K562 (cell line): Measurements from ENCODE around the gene LRRC8C. TPM values are rescaled to one million over a fixed set of nuclear protein-coding genes. Genes with fewer than 3 reads are reported as not detected.
A peak's percentile ranks its signal among the peaks of the same experiment; 100 is the strongest.

ENCODE experiments used
- CHD2 ChIP-seq: IDR thresholded peaks from 2 replicates; pipeline ENCODE4 v1.6.1; 2011; ENCODE audit warnings: low read depth, low read length
- EWSR1 ChIP-seq: fragments of 450-650 bp; IDR thresholded peaks from 2 replicates; pipeline ENCODE4 v1.6.1; 2018; ENCODE audit warnings: borderline replicate concordance, mild to moderate bottlenecking, low read depth, moderate library complexity; ENCODE audit not compliant: partially characterized antibody
- FOSL1 ChIP-seq: fragments of 200-800 bp; sonication (Bioruptor generic); conservative IDR thresholded peaks from 2 replicates; pipeline ENCODE4 v1.6.1; 2016; ENCODE audit warnings: missing genetic modification characterization, missing compliant biosample characterization
- HEY1 ChIP-seq: fragments of 250-450 bp; sonication (Bioruptor Pico); IDR thresholded peaks from 2 replicates; pipeline ENCODE4 v1.5.0; 2020; ENCODE audit warnings: mild to moderate bottlenecking, moderate library complexity, borderline replicate concordance
- KAT8 ChIP-seq: fragments of 450-650 bp; IDR thresholded peaks from 2 replicates; pipeline ENCODE4 v1.6.1; 2016; ENCODE audit warnings: low read depth, mild to moderate bottlenecking
- KLF13 ChIP-seq: fragments of 450-650 bp; IDR thresholded peaks from 2 replicates; pipeline ENCODE4 v1.6.1; 2016; ENCODE audit warnings: missing genetic modification characterization, low read depth, mild to moderate bottlenecking, missing compliant biosample characterization, moderate library complexity, borderline replicate concordance
- RBM34 ChIP-seq: fragments of 200-400 bp; formaldehyde crosslinking; IDR thresholded peaks from 2 replicates; pipeline ENCODE4 v1.6.1; 2018; ENCODE audit warnings: low read length, borderline replicate concordance; ENCODE audit not compliant: insufficient read depth
- SAFB ChIP-seq: fragments of 200-400 bp; formaldehyde crosslinking; IDR thresholded peaks from 2 replicates; pipeline ENCODE4 v1.6.1; 2017; ENCODE audit warnings: low read depth, low read length, borderline replicate concordance
- SMARCA4 ChIP-seq: fragments of 450-650 bp; IDR thresholded peaks from 2 replicates; pipeline ENCODE4 v1.6.1; 2016
- TCF3 ChIP-seq: sonication (generic); formaldehyde crosslinking; IDR thresholded peaks from 2 replicates; pipeline ENCODE4 v1.4.0; 2020; ENCODE audit warnings: mild to moderate bottlenecking, missing genetic modification reagents
- U2AF2 ChIP-seq: fragments of 200-400 bp; formaldehyde crosslinking; optimal IDR thresholded peaks from 2 replicates; pipeline ENCODE3; 2017; ENCODE audit warnings: low read depth, mild to moderate bottlenecking, low read length
- ZBTB17 ChIP-seq: fragments of 450-650 bp; formaldehyde crosslinking; IDR thresholded peaks from 2 replicates; pipeline ENCODE4 v1.4.0; 2020; ENCODE audit warnings: mild to moderate bottlenecking
- ZC3H4 ChIP-seq: sonication (generic); formaldehyde crosslinking; IDR thresholded peaks from 2 replicates; pipeline ENCODE4 v1.9.0; 2021; ENCODE audit warnings: missing genetic modification reagents, borderline replicate concordance
- ZFX ChIP-seq: sonication (generic); formaldehyde crosslinking; IDR thresholded peaks from 2 replicates; pipeline ENCODE4 v1.8.0; 2022; ENCODE audit warnings: mild to moderate bottlenecking, missing genetic modification reagents, moderate library complexity
- ZNF146 ChIP-seq: IDR thresholded peaks from one replicate; pipeline ENCODE4 v1.6.1; 2018; ENCODE audit warnings: missing compliant biosample characterization; ENCODE audit not compliant: unreplicated experiment
- ZNF507 ChIP-seq: conservative IDR thresholded peaks from 2 replicates; pipeline ENCODE4 v1.6.1; 2017; ENCODE audit warnings: missing genetic modification characterization, missing compliant biosample characterization
- ZNF668 ChIP-seq: fragments of 250-450 bp; sonication (Bioruptor Pico); IDR thresholded peaks from 2 replicates; pipeline ENCODE4 v1.8.0; 2022; ENCODE audit warnings: mild to moderate bottlenecking, inconsistent platforms
- ZNF76 ChIP-seq: fragments of 250-450 bp; sonication (Bioruptor Pico); IDR thresholded peaks from 2 replicates; pipeline ENCODE4 v1.4.0; 2020; ENCODE audit warnings: mild to moderate bottlenecking, moderate library complexity, borderline replicate concordance
- polyA plus RNA-seq, 8 experiments: library from polyadenylated mRNA; depleted of rRNA in 4 of 8; stranded (reverse) in 5 of 8; unstranded in 3 of 8; fragments of >200 nt; fragmentation: Nextera tagmentation in 2 of 8; fragmentation: Illumina TruSeq in 1 of 8; extraction: Ambion mirVana in 2 of 8; extraction: Trizol in 1 of 8; gene quantifications; 2 replicates each; pipeline versions ENCODE4 v1.2.1 to v1.2.3, GENCODE V29; 2011 to 2014; ENCODE audit warnings: inconsistent platforms in 1 of 8, missing spikeins in 1 of 8
- total RNA-seq, 7 experiments: library from RNA; depleted of rRNA in 6 of 7; stranded (reverse); fragments of >200 nt in 6 of 7; fragmentation: Illumina TruSeq in 2 of 7; extraction: Trizol in 2 of 7; gene quantifications; 2 replicates each; pipeline versions ENCODE4 v1.2.1 to v1.2.3, GENCODE V29; 2011 to 2021; ENCODE audit warnings: low replicate concordance in 1 of 7
- TF ChIP-seq, protein P1 (sequence below), 2 experiments: fragments of 450-650 bp in 1 of 2; sonication (generic) in 1 of 2; formaldehyde crosslinking in 1 of 2; IDR thresholded peaks in 1 of 2; conservative IDR thresholded peaks in 1 of 2; 2 replicates each; pipeline versions ENCODE4 v1.6.1 to v1.8.1; 2016 to 2023; ENCODE audit warnings: mild to moderate bottlenecking in 2 of 2, moderate library complexity in 2 of 2, inconsistent platforms in 1 of 2, missing genetic modification reagents in 1 of 2
- TF ChIP-seq, protein P2 (sequence below), 2 experiments: fragments of 450-650 bp in 1 of 2; IDR thresholded peaks; 2 replicates each; pipeline ENCODE4 v1.6.1; 2011 to 2017; ENCODE audit warnings: low read depth in 2 of 2, antibody characterized with exemption in 1 of 2, borderline replicate concordance in 1 of 2, low read length in 1 of 2, mild to moderate bottlenecking in 1 of 2, mixed read lengths in 1 of 2; ENCODE audit not compliant: control insufficient read depth in 1 of 2
- TF ChIP-seq, protein P3 (sequence below): sonication (generic); formaldehyde crosslinking; IDR thresholded peaks from 2 replicates; pipeline ENCODE4 v1.9.0; 2022; ENCODE audit warnings: mild to moderate bottlenecking, missing genetic modification reagents
- TF ChIP-seq, protein P4 (sequence below): sonication (generic); IDR thresholded peaks from 2 replicates; pipeline ENCODE4 v1.6.1; 2016
- TF ChIP-seq, protein P5 (sequence below): IDR thresholded peaks from 2 replicates; pipeline ENCODE4 v1.6.1; 2014; ENCODE audit warnings: antibody characterized with exemption

The LRRC8C gene
- total and polyA plus RNA-seq, 9 of the 15 experiments (the other 6 are each of a cell fraction or from before 2014, with no cell fraction given): 1.00 to 12.5 (median 4.5) TPM

DNA sequence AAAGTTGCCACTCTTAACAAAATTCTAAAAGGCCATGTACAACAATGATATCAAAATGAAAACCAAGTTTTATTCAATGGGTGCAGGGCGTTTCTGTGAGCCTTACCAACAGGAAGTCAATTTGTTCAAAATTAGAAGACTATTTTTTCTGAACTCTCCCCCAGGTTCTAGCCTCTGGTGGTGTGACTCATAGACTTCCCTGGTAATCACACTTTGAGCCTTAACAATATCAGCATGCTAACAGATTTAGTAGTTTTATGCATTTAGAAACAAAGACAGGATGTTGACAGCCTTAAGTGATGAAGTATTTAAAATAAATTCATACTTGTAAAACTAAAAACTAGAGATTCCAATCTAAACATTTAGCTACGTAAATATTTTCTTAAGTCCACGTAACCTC is 88.4 kb downstream of the LRRC8C start (continued):
- TF ChIP-seq, protein P1, sequence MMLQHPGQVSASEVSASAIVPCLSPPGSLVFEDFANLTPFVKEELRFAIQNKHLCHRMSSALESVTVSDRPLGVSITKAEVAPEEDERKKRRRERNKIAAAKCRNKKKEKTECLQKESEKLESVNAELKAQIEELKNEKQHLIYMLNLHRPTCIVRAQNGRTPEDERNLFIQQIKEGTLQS (IDR thresholded peaks at IDR 0.05): peak; percentile 66
- TF ChIP-seq, protein P1 (CRISPR knock-in tag; conservative IDR thresholded peaks at IDR 0.05): no peak
- TF ChIP-seq ZNF146 (CRISPR knock-in tag) (no peak), CHD2 (no peak), ZNF76 (CRISPR knock-in tag) (no peak), TCF3 (peak; percentile 63), ZNF668 (CRISPR knock-in tag) (no peak), EWSR1 (no peak), KLF13 (tag) (no peak), RBM34 (no peak), ZC3H4 (CRISPR knock-in tag) (no peak), ZFX (CRISPR knock-in tag) (no peak), SMARCA4 (peak; percentile 73), HEY1 (CRISPR knock-in tag) (no peak), ZNF507 (tag) (no peak), SAFB (no peak), U2AF2 (no peak), FOSL1 (peak; percentile 78), KAT8 (no peak), ZBTB17 (CRISPR knock-in tag) (no peak)
- TF ChIP-seq, protein P2, sequence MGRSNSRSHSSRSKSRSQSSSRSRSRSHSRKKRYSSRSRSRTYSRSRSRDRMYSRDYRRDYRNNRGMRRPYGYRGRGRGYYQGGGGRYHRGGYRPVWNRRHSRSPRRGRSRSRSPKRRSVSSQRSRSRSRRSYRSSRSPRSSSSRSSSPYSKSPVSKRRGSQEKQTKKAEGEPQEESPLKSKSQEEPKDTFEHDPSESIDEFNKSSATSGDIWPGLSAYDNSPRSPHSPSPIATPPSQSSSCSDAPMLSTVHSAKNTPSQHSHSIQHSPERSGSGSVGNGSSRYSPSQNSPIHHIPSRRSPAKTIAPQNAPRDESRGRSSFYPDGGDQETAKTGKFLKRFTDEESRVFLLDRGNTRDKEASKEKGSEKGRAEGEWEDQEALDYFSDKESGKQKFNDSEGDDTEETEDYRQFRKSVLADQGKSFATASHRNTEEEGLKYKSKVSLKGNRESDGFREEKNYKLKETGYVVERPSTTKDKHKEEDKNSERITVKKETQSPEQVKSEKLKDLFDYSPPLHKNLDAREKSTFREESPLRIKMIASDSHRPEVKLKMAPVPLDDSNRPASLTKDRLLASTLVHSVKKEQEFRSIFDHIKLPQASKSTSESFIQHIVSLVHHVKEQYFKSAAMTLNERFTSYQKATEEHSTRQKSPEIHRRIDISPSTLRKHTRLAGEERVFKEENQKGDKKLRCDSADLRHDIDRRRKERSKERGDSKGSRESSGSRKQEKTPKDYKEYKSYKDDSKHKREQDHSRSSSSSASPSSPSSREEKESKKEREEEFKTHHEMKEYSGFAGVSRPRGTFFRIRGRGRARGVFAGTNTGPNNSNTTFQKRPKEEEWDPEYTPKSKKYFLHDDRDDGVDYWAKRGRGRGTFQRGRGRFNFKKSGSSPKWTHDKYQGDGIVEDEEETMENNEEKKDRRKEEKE (IDR thresholded peaks at IDR 0.05; ENCODE audit: borderline replicate concordance in 1 of 2, control insufficient read depth in 1 of 2, low read depth in 2 of 2, low read length in 1 of 2): no peak
- TF ChIP-seq, protein P3, sequence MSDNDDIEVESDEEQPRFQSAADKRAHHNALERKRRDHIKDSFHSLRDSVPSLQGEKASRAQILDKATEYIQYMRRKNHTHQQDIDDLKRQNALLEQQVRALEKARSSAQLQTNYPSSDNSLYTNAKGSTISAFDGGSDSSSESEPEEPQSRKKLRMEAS (CRISPR knock-in tag): no peak
- TF ChIP-seq, protein P4, sequence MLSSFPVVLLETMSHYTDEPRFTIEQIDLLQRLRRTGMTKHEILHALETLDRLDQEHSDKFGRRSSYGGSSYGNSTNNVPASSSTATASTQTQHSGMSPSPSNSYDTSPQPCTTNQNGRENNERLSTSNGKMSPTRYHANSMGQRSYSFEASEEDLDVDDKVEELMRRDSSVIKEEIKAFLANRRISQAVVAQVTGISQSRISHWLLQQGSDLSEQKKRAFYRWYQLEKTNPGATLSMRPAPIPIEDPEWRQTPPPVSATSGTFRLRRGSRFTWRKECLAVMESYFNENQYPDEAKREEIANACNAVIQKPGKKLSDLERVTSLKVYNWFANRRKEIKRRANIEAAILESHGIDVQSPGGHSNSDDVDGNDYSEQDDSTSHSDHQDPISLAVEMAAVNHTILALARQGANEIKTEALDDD: 0 out of 2 replicates have a peak, but pooled peaks have one; percentile 45
- TF ChIP-seq, protein P5, sequence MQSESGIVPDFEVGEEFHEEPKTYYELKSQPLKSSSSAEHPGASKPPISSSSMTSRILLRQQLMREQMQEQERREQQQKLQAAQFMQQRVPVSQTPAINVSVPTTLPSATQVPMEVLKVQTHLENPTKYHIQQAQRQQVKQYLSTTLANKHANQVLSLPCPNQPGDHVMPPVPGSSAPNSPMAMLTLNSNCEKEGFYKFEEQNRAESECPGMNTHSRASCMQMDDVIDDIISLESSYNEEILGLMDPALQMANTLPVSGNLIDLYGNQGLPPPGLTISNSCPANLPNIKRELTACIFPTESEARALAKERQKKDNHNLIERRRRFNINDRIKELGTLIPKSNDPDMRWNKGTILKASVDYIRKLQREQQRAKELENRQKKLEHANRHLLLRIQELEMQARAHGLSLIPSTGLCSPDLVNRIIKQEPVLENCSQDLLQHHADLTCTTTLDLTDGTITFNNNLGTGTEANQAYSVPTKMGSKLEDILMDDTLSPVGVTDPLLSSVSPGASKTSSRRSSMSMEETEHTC: no peak
